Naive thymus-derived CD4-positive, alpha-beta T cell (primary cell): ENCODE data around the gene PPP1R14D. TPM values are rescaled to one million over a fixed set of nuclear protein-coding genes. Genes with fewer than 3 reads are reported as not detected.

ENCODE experiments used
- ATAC-seq: fragments of 150-1000 bp; cut with Tn5 transposase; 2 replicates; pipeline ENCODE4 v1.10.0; 2021; ENCODE audit warnings: mild to moderate bottlenecking, moderate library complexity
- CTCF ChIA-PET: fragments of 350-600 bp; sonication (Branson Sonifier 250); formaldehyde crosslinking; loops from one replicate; lab custom pipeline; 2021; ENCODE audit warnings: antibody characterized with exemption; lab: Charles Lee
- POLR2A ChIA-PET: fragments of 350-600 bp; sonication (Branson Sonifier 250); formaldehyde crosslinking; loops from one replicate; lab custom pipeline; 2021; ENCODE audit warnings: antibody characterized with exemption, inconsistent platforms; lab: Charles Lee
- DNase-seq, 9 donors: peaks; one replicate each; pipeline versions ENCODE4 v3.0.0 to v3.0.0-alpha.2; 2020 to 2022; ENCODE audit warnings: mixed read lengths in 1 of 9
- H3K27ac ChIP-seq: one replicate; pipeline ENCODE4 v1.7.0; 2013; ENCODE audit warnings: mild to moderate bottlenecking, low read depth, low read length, moderate library complexity
- H3K27me3 ChIP-seq, 2 donors: one replicate each; pipeline ENCODE4 v1.7.0; 2013; ENCODE audit warnings: low read length in 2 of 2, mild to moderate bottlenecking in 2 of 2, moderate library complexity in 2 of 2; ENCODE audit not compliant: control insufficient read depth in 2 of 2, insufficient read depth in 2 of 2
- H3K36me3 ChIP-seq, 3 experiments: 1 replicate in 2 of 3; 2 replicates in 1 of 3; pipeline ENCODE4 v1.7.0; 2013; ENCODE audit warnings: low read length in 3 of 3, mild to moderate bottlenecking in 3 of 3, moderate library complexity in 1 of 3; ENCODE audit not compliant: insufficient read depth in 3 of 3, control insufficient read depth in 2 of 3
- H3K4me1 ChIP-seq, 2 donors: one replicate each; pipeline ENCODE4 v1.7.0; 2013; ENCODE audit warnings: low read length in 2 of 2, mild to moderate bottlenecking in 2 of 2, moderate library complexity in 1 of 2; ENCODE audit not compliant: control insufficient read depth in 2 of 2, insufficient read depth in 2 of 2
- H3K4me3 ChIP-seq: 2 replicates; pipeline ENCODE4 v1.7.0; 2013; ENCODE audit warnings: mild to moderate bottlenecking, low read length
- H3K9me3 ChIP-seq, 3 experiments: 1 replicate in 2 of 3; 2 replicates in 1 of 3; pipeline ENCODE4 v1.7.0; 2013; ENCODE audit warnings: low read length in 3 of 3; ENCODE audit not compliant: control insufficient read depth in 2 of 3
- H3K27ac Mint-ChIP-seq, 9 donors: one replicate each; pipeline ENCODE4 v1.8.0; 2020 to 2022; ENCODE audit warnings: mixed read lengths in 9 of 9, mild to moderate bottlenecking in 8 of 9, moderate library complexity in 5 of 9, inconsistent platforms in 2 of 9
- H3K27me3 Mint-ChIP-seq, 5 donors: one replicate each; pipeline ENCODE4 v1.8.0; 2021 to 2022; ENCODE audit warnings: mixed read lengths in 5 of 5, mild to moderate bottlenecking in 1 of 5
- H3K36me3 Mint-ChIP-seq, 5 donors: one replicate each; pipeline ENCODE4 v1.8.0; 2020 to 2022; ENCODE audit warnings: mixed read lengths in 5 of 5, mild to moderate bottlenecking in 3 of 5, inconsistent platforms in 1 of 5
- H3K4me1 Mint-ChIP-seq, 7 donors: one replicate each; pipeline ENCODE4 v1.8.0; 2020 to 2022; ENCODE audit warnings: mixed read lengths in 7 of 7, mild to moderate bottlenecking in 3 of 7, inconsistent platforms in 1 of 7
- H3K4me3 Mint-ChIP-seq, 10 donors: one replicate each; pipeline ENCODE4 v1.8.0; 2020 to 2022; ENCODE audit warnings: mild to moderate bottlenecking in 10 of 10, mixed read lengths in 10 of 10, moderate library complexity in 6 of 10, inconsistent platforms in 2 of 10
- H3K9me3 Mint-ChIP-seq, 11 donors: one replicate each; pipeline ENCODE4 v1.8.0; 2020 to 2022; ENCODE audit warnings: mixed read lengths in 11 of 11, mild to moderate bottlenecking in 4 of 11, inconsistent platforms in 1 of 11, moderate library complexity in 1 of 11
- intact Hi-C, 2 donors: fragments of 100-400 bp; cut with micrococcal nuclease; formaldehyde crosslinking; loops; one replicate each; pipeline ENCODE4 v1.15.1; 2023
- polyA plus RNA-seq, 2 donors: library from polyadenylated mRNA; unstranded; fragments of 300-500 nt; fragmentation: Illumina TruSeq; gene quantifications; one replicate each; pipeline ENCODE4 v1.2.3, GENCODE V29; 2021
- total RNA-seq, 6 experiments: library from RNA in 5 of 6; stranded (reverse) in 5 of 6; gene quantifications; 1 replicate in 5 of 6; 2 replicates in 1 of 6; pipeline ENCODE4 v1.2.3 and lab custom pipeline; 2021 to 2026

Gene PPP1R14D
- total and polyA plus RNA-seq, 7 experiments from 2014 or later = not detected

- no peak overlapping the region for H3K4me3 Mint-ChIP-seq
- no peaks in the 10 kb centered on the region for H3K27me3 Mint-ChIP-seq
- Histone ChIP-seq H3K27me3 (no peaks in the 10 kb centered on the region), H3K36me3 (peaks cover 0 to 14% (median 4%) of the 10 kb centered on the region in 3 experiments), H3K4me1 (peaks cover 14 to 16% of the 10 kb centered on the region in 2 donors), H3K9me3 (no peaks in the 10 kb centered on the region), H3K27ac (no peak overlapping the region), H3K4me3 (no peak overlapping the region)
- ChIA-PET POLR2A (no interaction called here), CTCF (interaction anchor here (0.7 kb wide), 1 partner anchor 203 kb away, joined by 8 read pairs; no protein-coding TSS in a partner anchor)
- H3K27ac Mint-ChIP-seq = peak overlapping the region in 1 of 9 donors; percentile 32
- ATAC-seq (no peak), DNase-seq (no peak)
- H3K4me1 Mint-ChIP-seq = peaks cover 28 to 60% (median 40%) of the 10 kb centered on the region in 7 donors
- H3K36me3 Mint-ChIP-seq = peaks cover 4 to 24% (median 8%) of the 10 kb centered on the region in 5 donors
- no peaks in the 10 kb centered on the region for H3K9me3 Mint-ChIP-seq
- intact Hi-C loops = loop anchor here in 1 of 2 donors (10.0 kb wide), 1 partner anchor 339 kb away; no protein-coding TSS in a partner anchor
Measured at GRCh38 chr15:40803688-40804087, 24.8 kb downstream of the PPP1R14D start.

- peaks cover 4 to 30% (median 14%) of the 10 kb centered on the region in 5 donors for H3K36me3 Mint-ChIP-seq
- intact Hi-C loops = loop anchor here in 1 of 2 donors (10.0 kb wide), 1 partner anchor 338 kb away; no protein-coding TSS in a partner anchor
- Histone ChIP-seq H3K27ac (no peak overlapping the region), H3K9me3 (no peaks in the 10 kb centered on the region), H3K4me3 (no peak overlapping the region), H3K36me3 (peaks cover 0 to 14% (median 4%) of the 10 kb centered on the region in 3 experiments), H3K4me1 (peaks cover 11 to 12% of the 10 kb centered on the region in 2 donors), H3K27me3 (no peaks in the 10 kb centered on the region)
- peaks cover 26 to 57% (median 39%) of the 10 kb centered on the region in 7 donors for H3K4me1 Mint-ChIP-seq
- CTCF ChIA-PET = interaction anchor here (1.2 kb wide), 1 partner anchor 18 kb away, joined by 3 read pairs; no protein-coding TSS in a partner anchor
- POLR2A ChIA-PET = no interaction called here
- ATAC-seq = no peak
- H3K9me3 Mint-ChIP-seq = no peaks in the 10 kb centered on the region
- DNase-seq = no peak
- no peak overlapping the region for H3K27ac Mint-ChIP-seq
- H3K4me3 Mint-ChIP-seq = no peak overlapping the region
- no peaks in the 10 kb centered on the region for H3K27me3 Mint-ChIP-seq
Measured at GRCh38 chr15:40803076-40803475, 25.4 kb downstream of the PPP1R14D start.

- Histone ChIP-seq H3K36me3 (peaks cover 0 to 6% (median 4%) of the 10 kb centered on the region in 3 experiments), H3K9me3 (no peaks in the 10 kb centered on the region), H3K27ac (no peak overlapping the region), H3K4me1 (no peaks in the 10 kb centered on the region), H3K4me3 (no peak overlapping the region), H3K27me3 (no peaks in the 10 kb centered on the region)
- no peak overlapping the region for H3K4me3 Mint-ChIP-seq
- H3K27me3 Mint-ChIP-seq = no peaks in the 10 kb centered on the region
- H3K4me1 Mint-ChIP-seq = peaks cover 20 to 54% (median 38%) of the 10 kb centered on the region in 7 donors
- ChIA-PET POLR2A (no interaction called here), CTCF (no interaction called here)
- ATAC-seq (no peak), DNase-seq (no peak)
- peaks cover 3 to 36% (median 15%) of the 10 kb centered on the region in 5 donors for H3K36me3 Mint-ChIP-seq
- intact Hi-C loops = no loop called here
- no peaks in the 10 kb centered on the region for H3K9me3 Mint-ChIP-seq
- H3K27ac Mint-ChIP-seq = no peak overlapping the region
Measured at GRCh38 chr15:40799523-40799922, 29.0 kb downstream of the PPP1R14D start.

- Mint-ChIP-seq H3K36me3 (peaks cover 3 to 36% (median 11%) of the 10 kb centered on the region in 5 donors), H3K27ac (peak overlapping the region in 2 of 9 donors; percentile 1 to 36), H3K4me1 (peaks cover 11 to 42% (median 34%) of the 10 kb centered on the region in 7 donors), H3K27me3 (no peaks in the 10 kb centered on the region), H3K9me3 (no peaks in the 10 kb centered on the region), H3K4me3 (no peak overlapping the region)
- Histone ChIP-seq H3K27ac (no peak overlapping the region), H3K4me3 (no peak overlapping the region), H3K36me3 (peaks cover 0 to 21% (median 0%) of the 10 kb centered on the region in 3 experiments), H3K9me3 (no peaks in the 10 kb centered on the region), H3K27me3 (no peaks in the 10 kb centered on the region), H3K4me1 (no peaks in the 10 kb centered on the region)
- ATAC-seq (no peak), DNase-seq (no peak)
- ChIA-PET POLR2A (no interaction called here), CTCF (interaction anchor here (1.4 kb wide), 1 partner anchor 12 kb away, joined by 8 read pairs; no protein-coding TSS in a partner anchor)
- intact Hi-C loops = no loop called here
Measured at GRCh38 chr15:40796512-40796911, 32.0 kb downstream of the PPP1R14D start.

- H3K4me1 Mint-ChIP-seq = peaks cover 10 to 39% (median 31%) of the 10 kb centered on the region in 7 donors
- POLR2A ChIA-PET = no interaction called here
- Histone ChIP-seq H3K4me1 (no peaks in the 10 kb centered on the region), H3K36me3 (peaks cover 0 to 19% (median 0%) of the 10 kb centered on the region in 3 experiments), H3K9me3 (no peaks in the 10 kb centered on the region), H3K4me3 (no peak overlapping the region), H3K27ac (no peak overlapping the region), H3K27me3 (no peaks in the 10 kb centered on the region)
- CTCF ChIA-PET = interaction anchor here (0.6 kb wide), 1 partner anchor 229 kb away, joined by 4 read pairs; no protein-coding TSS in a partner anchor
- DNase-seq (no peak), ATAC-seq (no peak)
- H3K4me3 Mint-ChIP-seq = no peak overlapping the region
- peaks cover 3 to 33% (median 9%) of the 10 kb centered on the region in 5 donors for H3K36me3 Mint-ChIP-seq
- intact Hi-C loops = no loop called here
- H3K9me3 Mint-ChIP-seq = no peaks in the 10 kb centered on the region
- H3K27me3 Mint-ChIP-seq = no peaks in the 10 kb centered on the region
- peak overlapping the region in 1 of 9 donors; percentile 1 for H3K27ac Mint-ChIP-seq
Measured at GRCh38 chr15:40796041-40796440, 32.5 kb downstream of the PPP1R14D start.

GRCh38 chr15:40793216-40793989 lies 35.1 kb downstream of the PPP1R14D start:
- no peaks in the 10 kb centered on the region for H3K27me3 Mint-ChIP-seq
- CTCF ChIA-PET = no interaction called here
- H3K4me1 Mint-ChIP-seq = peaks cover 13 to 33% (median 27%) of the 10 kb centered on the region in 7 donors
- Histone ChIP-seq H3K4me3 (no peak overlapping the region), H3K9me3 (no peaks in the 10 kb centered on the region), H3K4me1 (no peaks in the 10 kb centered on the region), H3K27me3 (no peaks in the 10 kb centered on the region), H3K27ac (no peak overlapping the region), H3K36me3 (peaks cover 0 to 19% (median 0%) of the 10 kb centered on the region in 3 experiments)
- H3K27ac Mint-ChIP-seq = no peak overlapping the region
- no peak for DNase-seq
- POLR2A ChIA-PET = no interaction called here
- no peak overlapping the region for H3K4me3 Mint-ChIP-seq
- H3K36me3 Mint-ChIP-seq = peaks cover 0 to 16% (median 6%) of the 10 kb centered on the region in 5 donors
- intact Hi-C loops = no loop called here
- ATAC-seq = no peak
- H3K9me3 Mint-ChIP-seq = no peaks in the 10 kb centered on the region
